KBM-7 (cell line): Measurements from ENCODE around the gene LCE3C.
"Not testable (repeated sequence)": the region's sequence is repeated elsewhere in the genome, so short reads cannot be mapped to it uniquely, and the experiment has no call there.

Source experiments
- DNase-seq: peaks from one replicate; pipeline ENCODE4 v3.0.0-alpha.2; 2015
- in situ Hi-C: fragments of 300-500 bp; cut with MboI; formaldehyde crosslinking; loops from 2 replicates; pipeline ENCODE4 v1.14.3; 2020; ENCODE audit warnings: low sequenced_read_pairs, low pct_unique_long_range_greater_than_20kb, mixed read lengths

The LCE3C gene

GRCh38 chr1:152599934-152600333 lies at the start of gene LCE3C:
Gene LCE3C (plus strand): TSS chr1:152600234. CDS start chr1:152600732, 498 bp downstream.
- no peak for DNase-seq
- in situ Hi-C loops, result no loop called here

- no peak for DNase-seq
- in situ Hi-C loops, result no loop called here
Observed at GRCh38 chr1:152565115-152565514, 34.9 kb upstream of the LCE3C start.

GRCh38 chr1:152565535-152566215 lies 34.4 kb upstream of the LCE3C start:
- no peak for DNase-seq
- in situ Hi-C loops, result no loop called here

GRCh38 chr1:152566681-152567080 lies 33.4 kb upstream of the LCE3C start, which contains the start of gene LCE3E:
Gene LCE3E (minus strand): TSS chr1:152566780. CDS start chr1:152566208, 572 bp downstream.
- in situ Hi-C loops, result no loop called here
- no peak for DNase-seq

GRCh38 chr1:152577168-152577567 lies 22.9 kb upstream of the LCE3C start:
- in situ Hi-C loops, result no loop called here
- DNase-seq, result no peak

- in situ Hi-C loops, DNase-seq: not testable (repeated sequence)
Observed at GRCh38 chr1:152579526-152579925, 20.5 kb upstream of the LCE3C start.

GRCh38 chr1:152580433-152580832 lies 19.6 kb upstream of the LCE3C start, which contains the start of gene LCE3D:
Gene LCE3D (minus strand): TSS chr1:152580516. CDS start chr1:152579936, 580 bp downstream.
- no peak for DNase-seq
- in situ Hi-C loops, result no loop called here

- no peak for DNase-seq
- in situ Hi-C loops, result no loop called here
Observed at GRCh38 chr1:152582647-152583046, 17.4 kb upstream of the LCE3C start.

- DNase-seq, result no peak
- in situ Hi-C loops, result no loop called here
Observed at GRCh38 chr1:152585586-152585985, 14.4 kb upstream of the LCE3C start.

GRCh38 chr1:152596986-152597385 lies 3.0 kb upstream of the LCE3C start:
- in situ Hi-C loops, result no loop called here
- DNase-seq, result no peak

GRCh38 chr1:152613511-152613910 lies 13.5 kb downstream of the LCE3C start, which contains the start of gene LCE3B:
Gene LCE3B (plus strand): TSS chr1:152613811. CDS start chr1:152613811, 0 bp downstream.
- no peak for DNase-seq
- in situ Hi-C loops, result no loop called here

- in situ Hi-C loops, result no loop called here
- DNase-seq, result no peak
Observed at GRCh38 chr1:152621993-152622392, 22.0 kb downstream of the LCE3C start.

GRCh38 chr1:152622803-152623202 lies 22.8 kb downstream of the LCE3C start, which contains the start of gene LCE3A:
Gene LCE3A (minus strand): TSS chr1:152623103. CDS start chr1:152623103, 0 bp downstream.
- peak; percentile 18 for DNase-seq
- in situ Hi-C loops, result no loop called here

- peak; percentile 18 for DNase-seq
- in situ Hi-C loops, result no loop called here
Observed at GRCh38 chr1:152623203-152623844, 23.3 kb downstream of the LCE3C start.

- in situ Hi-C loops, result no loop called here
- DNase-seq, result no peak
Observed at GRCh38 chr1:152626744-152627143, 26.7 kb downstream of the LCE3C start.

- no peak for DNase-seq
- in situ Hi-C loops, result no loop called here
Observed at GRCh38 chr1:152630596-152630995, 30.6 kb downstream of the LCE3C start.

- in situ Hi-C loops, result no loop called here
- DNase-seq, result no peak
Observed at GRCh38 chr1:152640351-152640750, 40.3 kb downstream of the LCE3C start.

GRCh38 chr1:152643945-152644344 lies 43.9 kb downstream of the LCE3C start:
- no peak for DNase-seq
- in situ Hi-C loops, result no loop called here

GRCh38 chr1:152645146-152645545 lies 45.1 kb downstream of the LCE3C start:
- no peak for DNase-seq
- in situ Hi-C loops, result no loop called here

GRCh38 chr1:152646656-152647055 lies 46.6 kb downstream of the LCE3C start:
- in situ Hi-C loops, result no loop called here

More at GRCh38 chr1:152646656-152647055, 46.6 kb downstream of the LCE3C start:
- DNase-seq, result no peak
